AG10803 (cell line): ENCODE data around the gene C1QTNF1.
A peak's percentile ranks its signal among the peaks of the same experiment; 100 is the strongest.

Experiments
- DNase-seq: peaks from one replicate; pipeline ENCODE4 v3.0.0; 2010; ENCODE audit warnings: low read depth
- H3K4me3 ChIP-seq: 2 replicates; pipeline ENCODE4 v1.5.1; 2011; ENCODE audit warnings: mild to moderate bottlenecking, low read length, control low read depth
- TF ChIP-seq, protein P1 (sequence below): conservative IDR thresholded peaks from 2 replicates; pipeline ENCODE4 v1.5.1; 2011; ENCODE audit warnings: mild to moderate bottlenecking, low read length, control low read depth, inconsistent platforms

Gene C1QTNF1

DNA sequence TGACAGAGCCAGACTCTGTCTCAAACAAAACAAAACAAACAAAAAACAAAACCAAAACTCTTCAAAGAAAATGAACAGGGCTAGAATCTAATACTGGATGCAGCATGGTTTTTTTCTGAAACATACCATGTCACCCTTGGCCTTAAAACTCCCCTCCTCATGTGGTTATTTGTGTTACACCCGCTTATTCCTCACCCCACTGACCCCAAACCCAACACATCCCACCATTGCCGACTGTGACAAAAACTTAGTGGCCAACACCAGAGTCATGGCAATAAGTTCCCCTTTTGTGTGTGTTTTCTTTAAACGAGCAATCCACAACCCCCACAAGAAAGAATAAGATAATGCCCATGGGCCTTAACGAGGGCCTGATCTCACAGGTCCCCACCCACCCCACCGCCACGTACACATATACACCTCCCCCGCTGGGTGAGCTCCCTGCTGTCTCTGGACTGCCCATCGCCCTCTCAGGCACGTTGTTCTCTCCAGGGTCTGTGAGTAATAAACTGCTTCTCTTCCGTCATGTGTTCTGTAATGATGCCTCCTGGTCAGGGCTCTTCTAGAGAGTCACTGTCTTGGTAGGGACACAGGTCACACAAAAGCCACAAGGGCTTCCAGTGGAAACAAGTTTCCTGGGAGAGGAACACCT lies 33.9 kb downstream of the C1QTNF1 start:
- no peak for DNase-seq
- TF ChIP-seq, protein P1, sequence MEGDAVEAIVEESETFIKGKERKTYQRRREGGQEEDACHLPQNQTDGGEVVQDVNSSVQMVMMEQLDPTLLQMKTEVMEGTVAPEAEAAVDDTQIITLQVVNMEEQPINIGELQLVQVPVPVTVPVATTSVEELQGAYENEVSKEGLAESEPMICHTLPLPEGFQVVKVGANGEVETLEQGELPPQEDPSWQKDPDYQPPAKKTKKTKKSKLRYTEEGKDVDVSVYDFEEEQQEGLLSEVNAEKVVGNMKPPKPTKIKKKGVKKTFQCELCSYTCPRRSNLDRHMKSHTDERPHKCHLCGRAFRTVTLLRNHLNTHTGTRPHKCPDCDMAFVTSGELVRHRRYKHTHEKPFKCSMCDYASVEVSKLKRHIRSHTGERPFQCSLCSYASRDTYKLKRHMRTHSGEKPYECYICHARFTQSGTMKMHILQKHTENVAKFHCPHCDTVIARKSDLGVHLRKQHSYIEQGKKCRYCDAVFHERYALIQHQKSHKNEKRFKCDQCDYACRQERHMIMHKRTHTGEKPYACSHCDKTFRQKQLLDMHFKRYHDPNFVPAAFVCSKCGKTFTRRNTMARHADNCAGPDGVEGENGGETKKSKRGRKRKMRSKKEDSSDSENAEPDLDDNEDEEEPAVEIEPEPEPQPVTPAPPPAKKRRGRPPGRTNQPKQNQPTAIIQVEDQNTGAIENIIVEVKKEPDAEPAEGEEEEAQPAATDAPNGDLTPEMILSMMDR, result no peak
- H3K4me3 ChIP-seq, result no peak overlapping the region

DNA sequence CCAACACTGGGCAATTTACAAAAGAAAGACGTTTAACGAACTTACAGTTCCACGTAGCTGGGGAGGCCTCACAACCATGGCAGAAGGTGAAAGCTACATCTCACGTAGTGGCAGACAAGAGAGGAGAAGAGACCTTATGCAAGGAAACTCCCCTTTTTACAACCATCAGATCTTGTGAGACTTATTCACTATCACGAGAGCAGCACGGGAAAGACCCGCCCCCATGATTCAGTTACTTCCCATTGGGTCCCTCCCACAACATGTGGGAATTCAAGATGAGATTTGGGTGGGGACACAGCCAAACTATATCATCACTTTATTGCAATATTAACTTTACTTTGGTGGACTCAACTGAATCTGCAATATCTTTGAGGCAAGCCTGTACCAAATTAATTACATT lies 38.7 kb downstream of the C1QTNF1 start:
- no peak for DNase-seq
- H3K4me3 ChIP-seq, result no peak overlapping the region
- TF ChIP-seq, protein P1, result no peak

DNA sequence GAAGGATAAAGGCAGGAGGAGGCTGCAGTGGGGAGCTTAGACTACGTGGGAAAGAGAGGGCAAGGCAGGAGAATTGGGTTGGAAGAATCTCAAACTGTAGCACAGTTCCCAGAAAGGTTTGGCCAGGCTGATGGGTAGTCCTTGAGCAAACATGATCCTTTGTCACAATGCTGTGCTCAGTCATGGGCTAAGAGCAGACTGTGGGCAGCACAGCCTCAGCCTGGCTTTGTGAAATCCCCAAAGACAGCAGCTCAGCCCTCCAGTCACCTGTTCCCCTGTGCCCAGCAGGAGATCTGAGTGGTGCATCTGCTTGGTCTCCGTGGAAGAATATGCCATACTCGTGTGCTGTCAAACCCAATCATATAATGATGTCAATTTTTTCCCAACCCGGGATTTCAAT lies 40.1 kb downstream of the C1QTNF1 start:
- TF ChIP-seq, protein P1, result no peak
- no peak for DNase-seq
- no peak overlapping the region for H3K4me3 ChIP-seq

DNA sequence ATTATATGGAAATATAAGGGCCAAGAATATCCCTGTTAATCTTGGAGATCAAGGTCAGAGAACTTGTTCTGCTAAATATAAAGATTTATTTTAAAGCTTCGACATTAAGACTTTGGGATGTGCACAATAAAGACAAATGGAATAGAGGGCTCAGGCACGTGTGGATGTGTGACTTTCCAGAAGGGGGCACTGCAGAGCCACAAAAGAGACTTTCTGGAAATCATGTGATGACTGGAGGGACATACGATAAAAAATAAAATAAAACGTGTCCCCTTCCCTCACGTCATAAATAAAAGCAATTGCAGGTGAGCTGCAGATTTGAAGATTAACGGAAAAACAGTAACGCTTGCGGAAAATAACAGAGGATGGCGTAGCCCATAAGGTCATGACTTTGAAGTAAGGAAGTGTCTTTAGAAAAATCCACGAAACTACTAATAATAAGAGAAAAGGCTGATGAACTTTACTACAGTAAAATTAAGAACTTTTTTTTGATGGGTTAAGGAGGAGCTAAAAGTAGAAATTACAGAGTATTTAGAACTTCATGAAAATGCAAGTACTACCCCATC lies 41.2 kb downstream of the C1QTNF1 start:
- no peak overlapping the region for H3K4me3 ChIP-seq
- TF ChIP-seq, protein P1, result peak; percentile 56
- peak; percentile 22 for DNase-seq

DNA sequence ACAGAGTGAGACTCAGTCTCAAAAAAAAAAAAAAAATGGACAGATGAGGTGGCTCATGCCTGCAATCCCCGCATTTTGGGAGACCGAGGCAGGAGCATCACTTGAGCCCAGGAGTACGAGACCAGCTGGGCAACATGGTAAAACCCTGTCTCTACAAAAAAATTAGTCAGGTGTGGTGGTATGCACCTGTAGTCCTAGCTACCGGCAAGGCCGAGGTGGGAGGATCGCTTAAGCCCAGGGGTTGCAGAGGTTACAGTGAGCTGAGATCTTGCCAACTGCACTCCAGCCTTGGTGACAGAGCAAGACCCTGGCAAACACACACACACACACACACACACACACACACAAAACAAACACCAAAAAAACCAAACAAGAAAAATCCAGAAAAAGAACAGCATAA lies 43.0 kb downstream of the C1QTNF1 start:
- H3K4me3 ChIP-seq, result no peak overlapping the region
- DNase-seq, result no peak
- TF ChIP-seq, protein P1, result no peak

DNA sequence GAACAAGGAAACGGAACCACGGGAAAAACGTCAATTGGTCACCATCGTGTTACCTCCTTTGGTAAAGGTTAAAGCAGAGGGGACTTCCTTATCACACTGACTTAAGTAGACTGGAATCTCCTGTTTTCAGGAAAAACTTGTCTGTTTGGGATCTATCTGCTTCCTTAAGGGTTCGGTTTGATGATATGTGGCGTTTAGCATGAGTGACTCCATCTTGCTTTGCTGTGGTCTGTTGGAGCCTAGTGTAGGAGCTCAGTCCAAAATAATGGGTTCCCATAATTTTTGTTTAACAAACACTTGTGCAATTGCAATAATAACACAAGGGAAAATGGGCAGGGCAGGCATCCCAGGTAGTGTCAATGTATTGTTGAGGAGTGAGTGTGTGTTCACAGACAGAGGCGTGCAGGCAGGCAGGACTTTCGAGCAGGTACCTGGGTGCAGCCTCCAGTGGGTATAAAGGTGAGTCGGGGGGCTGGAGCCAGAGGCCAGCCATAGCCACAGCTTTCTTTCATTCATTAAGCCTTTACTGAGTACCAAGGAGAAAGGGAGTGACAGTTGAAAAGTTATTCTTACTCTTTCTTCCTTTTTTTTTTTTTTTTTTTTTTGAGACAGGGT lies 46.4 kb downstream of the C1QTNF1 start:
- no peak for DNase-seq
- TF ChIP-seq, protein P1, result no peak
- no peak overlapping the region for H3K4me3 ChIP-seq
